Testis (tissue), 2 donors: ENCODE data around the gene HMCN1.

Experiments
- CTCF ChIP-seq, 3 experiments: fragments of 450-650 bp in 2 of 3; fragments of 200-600 bp in 1 of 3; sonication (generic) in 1 of 3; IDR thresholded peaks; one replicate each; pipeline ENCODE4 v1.5.1; 2016 to 2019; ENCODE audit warnings: antibody characterized with exemption in 3 of 3, mild to moderate bottlenecking in 2 of 3, moderate library complexity in 1 of 3
- POLR2A ChIP-seq: fragments of 450-650 bp; IDR thresholded peaks from one replicate; pipeline ENCODE4 v1.6.1; 2017; ENCODE audit warnings: antibody characterized with exemption, mild to moderate bottlenecking, moderate library complexity

GRCh38 chr1:186076006-186076405 is 341.8 kb downstream of the HMCN1 start:
- no peak for TF ChIP-seq CTCF (IDR thresholded peaks at IDR 0.05)
- TF ChIP-seq POLR2A, result no peak
